AG04450 (cell line): ENCODE measurements around the gene TMEM91. TPM values are rescaled to one million over a fixed set of nuclear protein-coding genes. Genes with fewer than 3 reads are reported as not detected.

Experiments
- CTCF ChIA-PET: fragments of 300-600, 350-600 bp; formaldehyde crosslinking; extraction: SDS; loops from one replicate; lab custom pipeline; 2022; ENCODE audit warnings: antibody characterized with exemption, inconsistent platforms; lab: Charles Lee
- POLR2A ChIA-PET: fragments of 350-600 bp; formaldehyde crosslinking; extraction: SDS; loops from one replicate; lab custom pipeline; 2021; ENCODE audit warnings: antibody characterized with exemption, inconsistent platforms; lab: Yijun Ruan, JAX
- DNase-seq: peaks from one replicate; pipeline ENCODE4 v3.0.0-alpha.2; 2011; ENCODE audit warnings: low read depth, low spot score
- H3K27ac ChIP-seq: one replicate; pipeline ENCODE4 v1.5.1; 2012; ENCODE audit warnings: low read depth, low read length, control low read depth
- H3K27me3 ChIP-seq: one replicate; pipeline ENCODE4 v1.6.0; 2012; ENCODE audit warnings: low read length; ENCODE audit not compliant: control insufficient read depth, insufficient read depth
- H3K4me3 ChIP-seq: 2 replicates; pipeline ENCODE4 v1.5.1; 2011; ENCODE audit warnings: mild to moderate bottlenecking, low read depth, low read length, control low read depth
- H3K9me3 ChIP-seq: 2 replicates; pipeline ENCODE4 v1.5.1; 2012; ENCODE audit warnings: low read length; ENCODE audit not compliant: control insufficient read depth, insufficient read depth
- CTCF ChIP-seq: IDR thresholded peaks from 2 replicates; pipeline ENCODE4 v1.5.1; 2011; ENCODE audit warnings: low read depth, low read length, control low read depth, inconsistent platforms
- polyA minus RNA-seq: library from RNA; depleted of rRNA, polyadenylated mRNA; stranded (reverse); fragments of >200 nt; gene quantifications from 2 replicates; pipeline ENCODE4 v1.2.3, GENCODE V29; 2011; rRNA and poly(A)+ RNA removed
- polyA plus RNA-seq: library from polyadenylated mRNA; depleted of rRNA; stranded (reverse); fragments of >200 nt; gene quantifications from 2 replicates; pipeline ENCODE4 v1.2.3, GENCODE V29; 2011; rRNA removed

Gene TMEM91
- polyA plus RNA-seq (5.2 and 6.3 TPM in 2 replicates), polyA minus RNA-seq (8.4 and 17.7 TPM in 2 replicates)

GRCh38 chr19:41376241-41376997 lies at the start of gene TMEM91:
Gene TMEM91, plus strand, starts transcription at chr19:41376533. Its CDS starts 1,777 bp downstream, at chr19:41378310.
- Histone ChIP-seq H3K27ac (no peak within 1 kb of the TSS), H3K27me3 (no peaks in the 10 kb centered on the region), H3K9me3 (no peaks in the 10 kb centered on the region), H3K4me3 (peak within 1 kb of the TSS; percentile 67)
- CTCF ChIA-PET = interaction anchor here (0.8 kb wide), 1 partner anchor 10 kb away, joined by 4 read pairs; no protein-coding TSS in a partner anchor
- DNase-seq = no peak
- POLR2A ChIA-PET = interaction anchor here (0.6 kb wide), 1 partner anchor 25 kb away, joined by 6 read pairs; no protein-coding TSS in a partner anchor
- no peak for TF ChIP-seq CTCF

- CTCF ChIA-PET = interaction anchor here (0.6 kb wide), 2 partner anchors 11 to 692 kb away, joined by 3 to 4 read pairs; no protein-coding TSS in a partner anchor
- H3K9me3 ChIP-seq = no peaks in the 10 kb centered on the region; the same call in 1 of the 2 replicates
- no peak overlapping the region for H3K4me3 ChIP-seq
- no peaks in the 10 kb centered on the region for H3K27me3 ChIP-seq
- no peak for TF ChIP-seq CTCF
- DNase-seq = no peak
- peak overlapping the region; percentile 68 for H3K27ac ChIP-seq
- POLR2A ChIA-PET = interaction anchor here (0.9 kb wide), 1 partner anchor 24 kb away, joined by 3 read pairs; no protein-coding TSS in a partner anchor
These were observed 49.2 kb upstream of the TMEM91 start for GRCh38 chr19:41327076-41327575.

GRCh38 chr19:41327576-41328156 lies 48.7 kb upstream of the TMEM91 start:
- ChIA-PET CTCF (interaction anchor here (0.6 kb wide), 2 partner anchors 10 to 693 kb away, joined by 3 to 4 read pairs; no protein-coding TSS in a partner anchor), POLR2A (interaction anchor here (0.9 to 1.1 kb wide), 2 partner anchors 23 to 104 kb away, joined by 3 to 4 read pairs; no protein-coding TSS in a partner anchor)
- no peak overlapping the region for H3K4me3 ChIP-seq
- TF ChIP-seq CTCF = no peak
- no peaks in the 10 kb centered on the region; the same call in 1 of the 2 replicates for H3K9me3 ChIP-seq
- H3K27ac ChIP-seq = peak overlapping the region; percentile 68
- H3K27me3 ChIP-seq = no peaks in the 10 kb centered on the region
- DNase-seq = no peak

GRCh38 chr19:41328157-41328841 lies 48.0 kb upstream of the TMEM91 start:
- Histone ChIP-seq H3K27ac (peak overlapping the region; percentile 68), H3K9me3 (no peaks in the 10 kb centered on the region; the same call in 1 of the 2 replicates), H3K27me3 (no peaks in the 10 kb centered on the region), H3K4me3 (no peak overlapping the region)
- POLR2A ChIA-PET = interaction anchor here (0.6 to 1.1 kb wide), 2 partner anchors 63 to 103 kb away, joined by 4 read pairs; no protein-coding TSS in a partner anchor
- CTCF ChIA-PET = no interaction called here
- no peak for TF ChIP-seq CTCF
- DNase-seq = no peak
